B cell (primary cell): ENCODE data around the gene MICALL2. TPM values are rescaled to one million over a fixed set of nuclear protein-coding genes. Genes with fewer than 3 reads are reported as not detected.

ENCODE experiments used
- ATAC-seq: fragments of 200-7000 bp; cut with Tn5 transposase; one replicate; pipeline ENCODE4 v1.10.0; 2021; ENCODE audit warnings: low read depth, mild to moderate bottlenecking, moderate number of reproducible peaks, moderate library complexity
- CTCF ChIA-PET: fragments of 350-600 bp; sonication (Branson Sonifier 250); formaldehyde crosslinking; loops from one replicate; lab custom pipeline; 2021; ENCODE audit warnings: antibody characterized with exemption, inconsistent platforms; lab: Charles Lee
- POLR2A ChIA-PET: fragments of 350-600 bp; sonication (Branson Sonifier 250); formaldehyde crosslinking; loops from one replicate; lab custom pipeline; 2021; ENCODE audit warnings: antibody characterized with exemption; lab: Charles Lee
- DNase-seq: peaks from one replicate; pipeline ENCODE4 v3.0.0; 2013
- H2AFZ ChIP-seq: 2 replicates; pipeline ENCODE4 v1.6.1; 2012; ENCODE audit warnings: mild to moderate bottlenecking, low read depth, low read length; ENCODE audit not compliant: insufficient read depth, poor library complexity, severe bottlenecking
- H3K27ac ChIP-seq, 2 donors: 1 replicate in 1 of 2; 2 replicates in 1 of 2; pipeline ENCODE4 v1.5.1; 2012 to 2013; ENCODE audit warnings: low read length in 2 of 2, mild to moderate bottlenecking in 2 of 2, moderate library complexity in 1 of 2
- H3K27me3 ChIP-seq, 4 experiments: fragments of 200-600 bp in 1 of 4; sonication (generic) in 1 of 4; replicated peaks in 1 of 4; 1 replicate in 2 of 4; 2 replicates in 2 of 4; pipeline versions ENCODE4 v1.6.1 to v1.7.0; 2013 to 2016; ENCODE audit warnings: low read length in 3 of 4, mild to moderate bottlenecking in 2 of 4, mixed read lengths in 1 of 4, moderate library complexity in 1 of 4; ENCODE audit not compliant: insufficient read depth in 4 of 4, control insufficient read depth in 3 of 4; ENCODE audit errors: control extremely low read depth in 1 of 4
- H3K36me3 ChIP-seq, 2 experiments: replicated peaks in 1 of 2; 1 replicate in 1 of 2; 2 replicates in 1 of 2; pipeline versions ENCODE4 v1.6.1 to v1.7.1; 2013; ENCODE audit warnings: low read length in 1 of 2; ENCODE audit not compliant: insufficient read depth in 2 of 2, control insufficient read depth in 1 of 2; ENCODE audit errors: control extremely low read depth in 1 of 2, extremely low read depth in 1 of 2
- H3K4me1 ChIP-seq, 2 donors: fragments of 200-600 bp in 1 of 2; sonication (generic) in 1 of 2; 1 replicate in 1 of 2; 2 replicates in 1 of 2; pipeline versions ENCODE4 v1.5.1 to v1.6.1; 2013 to 2017; ENCODE audit warnings: low read length in 2 of 2; ENCODE audit not compliant: control insufficient read depth in 2 of 2, insufficient read depth in 2 of 2
- H3K4me2 ChIP-seq: replicated peaks from 2 replicates; pipeline ENCODE3; 2012; ENCODE audit warnings: mild to moderate bottlenecking, low read depth, low read length; ENCODE audit not compliant: poor library complexity, severe bottlenecking
- H3K4me3 ChIP-seq, 5 experiments: fragments of 200-600 bp in 1 of 5; sonication (generic) in 1 of 5; 1 replicate in 3 of 5; 2 replicates in 2 of 5; pipeline versions ENCODE4 v1.5.1 to v1.7.0; 2011 to 2016; ENCODE audit warnings: low read length in 4 of 5, mild to moderate bottlenecking in 4 of 5, low read depth in 2 of 5, control low read depth in 1 of 5, moderate library complexity in 1 of 5; ENCODE audit not compliant: insufficient read depth in 1 of 5; ENCODE audit errors: control extremely low read depth in 1 of 5, extremely low read depth in 1 of 5
- H3K79me2 ChIP-seq: fragments of 200-600 bp; sonication (generic); one replicate; pipeline ENCODE4 v1.6.0; 2016; ENCODE audit warnings: low read length; ENCODE audit not compliant: control insufficient read depth, insufficient read depth
- H3K9ac ChIP-seq: fragments of 200-600 bp; sonication (generic); 2 replicates; pipeline ENCODE4 v1.6.1; 2017; ENCODE audit warnings: mild to moderate bottlenecking, low read length, moderate library complexity
- H3K9me3 ChIP-seq, 3 donors: one replicate each; pipeline versions ENCODE4 v1.6.1 to v1.7.1; 2013; ENCODE audit warnings: low read length in 2 of 3; ENCODE audit not compliant: control insufficient read depth in 2 of 3, insufficient read depth in 1 of 3; ENCODE audit errors: control extremely low read depth in 1 of 3
- H4K20me1 ChIP-seq: 2 replicates; pipeline ENCODE4 v1.6.0; 2012; ENCODE audit warnings: mild to moderate bottlenecking, low read length; ENCODE audit not compliant: insufficient read depth, control insufficient read depth, poor library complexity, severe bottlenecking
- H3K27ac Mint-ChIP-seq: one replicate; pipeline ENCODE4 v1.8.0; 2021; ENCODE audit warnings: mixed read lengths
- H3K27me3 Mint-ChIP-seq: one replicate; pipeline ENCODE4 v1.8.0; 2021; ENCODE audit warnings: mixed read lengths
- H3K4me1 Mint-ChIP-seq: one replicate; pipeline ENCODE4 v1.8.0; 2021; ENCODE audit warnings: mixed read lengths
- H3K4me3 Mint-ChIP-seq: one replicate; pipeline ENCODE4 v1.8.0; 2021; ENCODE audit warnings: mixed read lengths
- H3K9me3 Mint-ChIP-seq: one replicate; pipeline ENCODE4 v1.8.0; 2022; ENCODE audit warnings: mixed read lengths; ENCODE audit not compliant: insufficient read depth
- CTCF ChIP-seq: fragments of 200-600 bp; IDR thresholded peaks from one replicate; pipeline ENCODE4 v1.8.0; 2022; ENCODE audit warnings: antibody characterized with exemption, mild to moderate bottlenecking
- EZH2 ChIP-seq: IDR thresholded peaks from 2 replicates; pipeline ENCODE4 v1.6.1; 2012; ENCODE audit warnings: borderline replicate concordance, low read depth, mild to moderate bottlenecking, moderate library complexity, low read length; ENCODE audit not compliant: insufficient read depth, poor library complexity, severe bottlenecking
- WGBS: methylation state at CpG from one replicate; pipeline ENCODE4 v1.1.5; 2013; ENCODE audit warnings: missing lambda C conversion rate; ENCODE audit not compliant: insufficient coverage; 5-methylcytosine and 5-hydroxymethylcytosine counted together
- intact Hi-C: fragments of 100-400 bp; cut with micrococcal nuclease; formaldehyde crosslinking; loops from one replicate; pipeline ENCODE4 v1.10.0; 2022
- polyA plus RNA-seq: library from polyadenylated mRNA; depleted of rRNA; stranded (reverse); fragments of >200 nt; gene quantifications from 2 replicates; pipeline ENCODE4 v1.2.3, GENCODE V29; 2012
- total RNA-seq, 2 donors: library from RNA; stranded (reverse); fragments of 120-200 nt in 1 of 2; gene quantifications; 1 replicate in 1 of 2; 2 replicates in 1 of 2; pipeline versions ENCODE4 v1.2.3 to v1.2.4, GENCODE V29; 2013 to 2022

MICALL2 gene
- total and polyA plus RNA-seq, 2 donors (not counting 1 experiment from before 2014, with no cell fraction given), result 0.85 to 0.94 TPM

GRCh38 chr7:1492640-1493039 is 33.4 kb upstream of the MICALL2 start:
- no peak for DNase-seq
- Histone ChIP-seq H3K4me2 (no peak overlapping the region), H3K4me3 (no peak overlapping the region), H2AFZ (no peak overlapping the region), H3K27ac (no peak overlapping the region), H3K79me2 (no peaks in the 10 kb centered on the region), H3K27me3 (no peaks in the 10 kb centered on the region), H3K9ac (no peak overlapping the region), H4K20me1 (peaks cover 6% of the 10 kb centered on the region), H3K36me3 (peaks cover 0 to 61% of the 10 kb centered on the region in 2 experiments), H3K4me1 (no peaks in the 10 kb centered on the region), H3K9me3 (no peaks in the 10 kb centered on the region)
- WGBS, result 88% methylated on average over 12 of the region's 33 CpGs
- ATAC-seq, result no peak
- Mint-ChIP-seq H3K4me3 (no peak overlapping the region), H3K27me3 (no peaks in the 10 kb centered on the region), H3K27ac (no peak overlapping the region), H3K4me1 (no peaks in the 10 kb centered on the region), H3K9me3 (no peaks in the 10 kb centered on the region)
- ChIA-PET POLR2A (no interaction called here), CTCF (interaction anchor here (0.8 kb wide), 1 partner anchor 19 kb away, joined by 3 read pairs; no protein-coding TSS in a partner anchor)
- TF ChIP-seq EZH2, result no peak
- no peak for TF ChIP-seq CTCF
- intact Hi-C loops, result no loop called here

- Mint-ChIP-seq H3K4me3 (no peak overlapping the region), H3K4me1 (no peaks in the 10 kb centered on the region), H3K27me3 (no peaks in the 10 kb centered on the region), H3K27ac (no peak overlapping the region), H3K9me3 (no peaks in the 10 kb centered on the region)
- no peak overlapping the region for H3K4me2 ChIP-seq
- 93% methylated on average over 7 of the region's 10 CpGs for WGBS
- no peaks in the 10 kb centered on the region for H3K79me2 ChIP-seq
- POLR2A ChIA-PET, result no interaction called here
- peaks cover 6% of the 10 kb centered on the region for H4K20me1 ChIP-seq
- ATAC-seq, result no peak
- no peaks in the 10 kb centered on the region for H3K27me3 ChIP-seq
- H3K9me3 ChIP-seq, result no peaks in the 10 kb centered on the region
- peaks cover 0 to 66% of the 10 kb centered on the region in 2 experiments for H3K36me3 ChIP-seq
- CTCF ChIA-PET, result interaction anchor here (0.8 kb wide), 1 partner anchor 18 kb away, joined by 3 read pairs; no protein-coding TSS in a partner anchor
- no peak for DNase-seq
- H3K27ac ChIP-seq, result no peak overlapping the region
- H3K4me3 ChIP-seq, result no peak overlapping the region
- H2AFZ ChIP-seq, result no peak overlapping the region
- TF ChIP-seq EZH2, result no peak
- no peak for TF ChIP-seq CTCF
- no peaks in the 10 kb centered on the region for H3K4me1 ChIP-seq
- intact Hi-C loops, result no loop called here
- H3K9ac ChIP-seq, result no peak overlapping the region
These were observed 33.0 kb upstream of the MICALL2 start for GRCh38 chr7:1492221-1492620.
